Raji (cell line): ENCODE results near the gene RPLP2.

Experiments
- POLR2A ChIP-seq: IDR thresholded peaks from 2 replicates; pipeline ENCODE4 v1.6.1; 2011; ENCODE audit warnings: low read depth, low read length, control low read depth; ENCODE audit not compliant: insufficient read depth

The RPLP2 gene

DNA sequence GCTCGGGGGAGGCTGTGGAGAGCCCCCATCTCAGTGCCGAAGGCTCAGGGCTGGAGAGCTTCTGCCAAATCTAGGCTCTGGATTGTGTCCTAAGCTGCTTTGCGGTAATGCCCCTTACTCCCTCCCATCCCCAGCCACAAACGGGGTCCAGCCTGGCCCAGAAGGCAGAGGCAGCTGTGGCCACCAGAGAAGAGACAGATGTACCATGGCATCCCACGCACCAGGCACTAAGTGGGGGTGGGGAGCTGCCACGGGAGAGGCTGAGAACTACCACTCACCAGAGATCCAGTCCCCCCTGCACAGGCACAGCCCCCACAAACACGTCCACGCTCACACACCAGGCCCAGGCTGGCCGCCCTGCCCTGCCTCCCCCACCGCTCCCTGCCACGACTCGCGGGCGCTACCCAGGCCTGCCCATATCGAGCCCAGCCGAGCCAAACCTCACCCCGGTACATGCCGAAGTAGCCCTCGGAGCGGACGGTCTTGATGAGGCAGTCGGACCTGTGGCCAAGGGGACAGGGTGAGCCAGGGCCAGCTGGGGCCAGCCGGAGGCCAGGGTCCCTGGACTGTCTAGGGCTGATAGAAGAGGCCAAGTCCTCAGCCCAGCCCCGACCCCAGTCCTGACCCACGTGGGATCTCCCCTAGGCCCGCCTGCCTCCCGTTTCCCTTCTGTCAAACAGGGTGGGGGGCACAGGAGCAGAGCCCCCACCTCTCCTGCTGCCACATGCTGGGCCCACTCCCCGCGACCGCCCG, 15.6 kb upstream of the RPLP2 start:
- TF ChIP-seq POLR2A: no peak

DNA sequence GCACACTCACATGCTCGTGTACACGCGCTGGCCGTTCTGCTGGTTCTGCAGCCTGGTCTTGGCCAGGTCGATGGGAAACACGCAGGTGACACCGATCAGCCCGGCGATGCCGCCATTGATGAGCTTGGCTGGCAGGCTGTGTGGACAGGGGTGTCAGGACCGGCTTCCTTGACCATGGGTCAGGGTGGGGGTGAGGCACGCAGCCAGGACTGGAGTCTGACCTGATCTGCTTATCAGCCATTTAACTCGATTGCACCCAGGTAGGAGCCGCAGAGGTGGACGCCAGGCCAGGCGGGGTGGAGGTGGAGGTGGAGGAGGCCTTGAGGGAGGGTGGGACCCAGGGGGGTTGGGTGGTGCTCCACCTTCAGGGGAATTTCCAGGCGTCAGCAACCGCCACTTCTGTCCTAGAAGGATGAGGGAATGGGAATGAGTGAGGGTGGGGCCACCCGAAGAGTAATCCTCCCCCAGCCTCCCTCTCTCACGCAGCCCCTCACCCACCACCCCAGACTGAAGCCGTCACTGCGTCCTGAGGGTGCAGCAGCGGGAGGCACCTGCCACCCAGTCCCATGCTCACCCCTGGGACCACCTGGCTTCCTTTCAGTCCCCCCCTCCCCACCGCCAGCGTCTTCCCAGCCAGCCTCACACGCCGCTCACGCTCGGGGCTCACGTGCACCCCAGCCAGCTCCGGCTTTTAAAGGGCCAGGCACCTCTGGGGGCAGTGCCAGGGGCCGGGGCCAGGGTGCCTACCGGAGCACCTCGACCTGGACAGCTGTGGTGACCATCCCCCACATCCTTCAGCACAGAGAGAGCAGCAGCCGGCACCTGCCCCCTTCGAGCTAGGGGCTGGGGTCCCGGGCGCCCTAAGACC, 14.8 kb upstream of the RPLP2 start:
- no peak for TF ChIP-seq POLR2A

DNA sequence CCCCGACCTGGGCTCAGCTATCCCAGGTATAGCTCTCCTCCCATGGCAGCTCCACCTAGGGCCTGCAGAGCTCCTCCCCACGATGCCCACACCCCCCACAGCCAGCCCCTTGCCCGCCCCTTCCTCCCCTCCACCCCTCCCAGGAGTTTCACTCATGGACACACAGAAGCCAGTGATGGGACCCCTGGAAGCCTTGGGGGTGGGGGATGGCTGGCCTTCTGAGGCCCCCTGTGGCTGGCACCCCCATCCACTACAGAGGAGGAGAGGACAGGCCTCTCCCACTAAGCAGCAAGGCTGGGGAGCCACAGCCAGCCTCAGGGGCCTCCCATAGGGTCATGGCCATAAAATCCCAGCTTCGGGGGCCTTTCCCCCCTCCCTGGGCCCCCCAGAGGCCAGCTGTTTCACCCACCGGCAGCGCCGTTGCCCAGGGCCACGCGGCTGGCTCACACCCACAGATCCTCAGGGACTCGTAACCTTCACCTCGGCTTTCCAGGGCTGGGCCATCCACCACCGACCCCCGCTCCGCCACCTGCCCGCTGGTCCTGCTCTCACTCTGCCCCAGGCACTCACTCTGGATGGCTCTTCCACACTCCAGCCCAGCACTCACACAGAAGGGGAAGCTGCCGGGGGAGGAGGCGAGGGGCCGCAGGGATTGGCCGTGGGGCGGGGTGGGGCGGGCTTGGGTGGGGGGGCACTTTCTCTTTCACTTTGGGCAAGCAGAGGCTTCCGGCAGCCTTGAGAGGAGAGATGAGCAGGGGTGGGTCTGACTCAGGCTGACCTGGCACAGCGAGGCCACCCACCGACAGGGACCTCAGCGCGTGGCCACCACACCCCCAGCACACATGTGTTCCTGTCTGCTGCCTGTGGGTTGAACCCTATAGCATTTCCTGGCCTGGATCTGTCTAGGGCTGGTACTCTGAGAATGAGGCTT, 13.9 kb upstream of the RPLP2 start:
- TF ChIP-seq POLR2A: peak; percentile 73

DNA sequence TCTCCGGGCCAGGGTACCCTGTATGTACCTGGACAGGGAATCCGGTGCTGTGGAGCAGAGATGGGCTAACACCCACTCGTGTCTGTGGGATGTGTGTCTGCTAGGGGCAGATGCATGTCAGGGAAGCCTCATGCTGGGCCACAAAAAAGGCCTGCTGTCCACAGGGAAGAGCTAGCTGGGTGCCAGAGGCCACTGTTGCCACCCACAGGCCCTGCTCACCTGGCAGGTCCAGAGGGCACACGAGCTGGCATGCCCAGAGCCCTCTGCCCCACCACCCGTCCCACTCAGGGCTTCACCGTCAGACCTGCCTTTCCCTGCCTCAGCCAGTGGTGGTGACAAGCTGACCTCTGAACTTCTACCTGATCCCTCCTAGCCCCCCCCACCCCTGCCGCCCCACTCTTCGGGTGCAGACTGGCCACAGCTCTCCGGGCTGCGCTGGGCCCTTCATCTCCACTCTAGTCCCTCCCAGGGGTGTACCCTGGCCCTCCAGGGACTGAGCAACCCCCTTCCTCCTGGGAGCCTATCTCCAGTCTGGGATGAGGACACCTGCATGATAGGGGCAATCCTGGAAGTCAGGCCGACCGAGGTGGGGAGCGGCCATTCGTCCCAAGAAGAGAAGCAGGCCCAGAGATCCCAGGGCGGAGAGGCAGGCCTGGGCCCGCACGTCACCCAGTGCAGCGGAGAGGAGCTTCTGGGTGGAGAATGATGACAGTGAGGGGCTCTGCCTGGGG, 13.0 kb upstream of the RPLP2 start:
- no peak for TF ChIP-seq POLR2A

DNA sequence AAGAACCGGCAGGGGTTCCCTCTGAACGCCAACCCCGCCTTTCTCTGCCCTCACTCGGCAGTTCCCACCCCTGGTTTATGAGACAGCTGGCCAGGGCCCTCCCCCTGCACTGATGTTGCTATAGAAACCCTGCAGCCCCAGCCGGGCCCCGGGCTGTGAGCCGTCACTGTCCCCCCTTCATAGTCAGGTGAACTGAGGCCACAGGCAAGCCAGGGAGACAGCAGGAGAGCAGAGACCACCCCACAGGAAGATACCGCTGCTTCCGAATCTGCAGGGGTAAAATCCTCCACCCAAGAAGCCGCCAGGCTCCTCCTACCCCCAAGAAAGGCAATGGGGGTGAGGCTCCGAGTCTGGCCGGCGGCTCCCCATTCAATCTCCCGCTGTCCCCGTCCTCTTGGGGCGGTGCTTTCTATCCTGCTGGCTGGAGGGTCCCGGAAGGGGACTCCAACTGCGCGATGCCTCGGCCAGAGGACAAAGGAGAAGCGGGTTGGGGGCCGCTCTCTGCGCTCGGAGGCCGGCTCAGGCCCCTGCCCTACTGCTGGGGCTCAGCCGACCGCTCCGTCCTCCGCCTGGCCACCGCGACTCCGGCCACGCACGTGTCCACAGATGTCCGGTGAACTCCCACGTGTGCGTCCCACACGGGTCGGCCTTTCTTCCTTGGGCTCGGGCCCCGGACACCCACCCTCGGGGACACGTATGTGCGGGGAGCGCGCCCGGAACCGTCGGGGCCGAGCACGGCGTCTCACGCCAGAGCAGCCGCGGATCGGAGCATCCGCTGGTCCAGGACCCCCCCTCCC, 12.3 kb upstream of the RPLP2 start:
- TF ChIP-seq POLR2A: peak; percentile 75; the same call in 1 of the 2 replicates

DNA sequence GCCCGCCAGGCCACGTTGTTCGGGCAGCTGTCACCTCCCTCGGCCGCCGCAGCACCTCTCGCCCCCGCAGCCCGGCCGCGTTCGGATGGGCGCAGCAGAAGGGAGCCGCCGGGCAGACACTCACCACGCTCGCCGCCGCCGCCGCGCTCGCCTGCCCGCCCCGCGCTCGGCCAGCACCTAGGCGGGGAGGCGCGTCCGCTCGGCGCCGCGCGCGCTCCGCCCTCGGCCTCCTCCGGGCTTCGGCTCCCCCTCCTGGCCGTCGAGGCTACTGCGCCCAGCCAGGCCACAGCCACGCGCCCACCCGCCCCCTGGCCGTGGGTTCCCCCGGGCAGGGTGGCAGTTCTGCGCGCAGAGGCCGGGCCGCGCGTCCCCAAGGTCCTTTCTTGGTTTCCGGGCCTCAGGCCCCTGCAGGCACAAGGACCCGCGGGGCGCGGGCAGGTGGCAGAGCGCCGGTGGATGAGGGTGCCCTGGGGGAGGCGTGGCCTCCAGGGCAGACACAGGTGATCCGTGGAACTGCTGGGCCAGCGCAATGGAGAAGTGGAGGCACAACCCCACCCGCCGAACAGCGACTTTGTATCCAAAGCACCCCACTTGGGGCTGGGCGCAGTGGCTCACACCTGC, 11.6 kb upstream of the RPLP2 start, which contains the start of gene SLC25A22:
Gene SLC25A22 (minus strand): TSS at position 189 of the 621 bp plus-strand sequence. CDS start 3,275 bp downstream, outside the sequence.
- peak; percentile 60 for TF ChIP-seq POLR2A

DNA sequence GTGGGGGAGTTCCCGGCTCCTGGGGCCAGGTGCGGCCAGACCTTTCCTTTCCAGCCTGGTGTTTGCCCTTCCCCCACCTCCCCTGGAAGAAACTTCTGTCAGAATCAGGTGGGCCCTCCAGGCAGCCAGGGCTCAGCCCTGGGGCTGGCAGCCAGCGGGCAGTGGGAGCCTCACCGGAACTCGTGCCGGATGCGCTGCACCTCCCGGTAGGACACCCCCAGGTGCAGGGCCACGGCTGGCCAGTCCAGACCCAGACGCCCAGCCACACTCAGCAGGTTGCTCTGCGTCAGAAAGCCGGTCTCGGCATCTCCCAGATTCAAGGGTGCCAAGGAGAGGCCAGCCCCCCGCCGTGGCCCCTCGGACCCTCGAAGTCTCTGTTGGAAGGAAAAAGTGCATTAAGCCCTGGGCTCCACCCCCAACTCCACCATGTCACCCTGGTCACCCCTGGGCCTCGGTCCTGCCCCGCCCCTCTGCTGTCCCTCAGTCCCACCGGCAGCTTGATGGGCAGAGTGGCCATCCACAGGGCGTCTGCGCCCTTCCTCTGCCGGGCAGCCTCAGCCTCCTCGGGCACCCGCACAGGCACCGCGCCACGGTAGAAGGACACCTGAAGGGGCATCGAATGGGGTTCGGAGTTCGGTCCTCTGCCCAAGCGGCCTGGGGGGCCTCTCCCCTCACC, 10.0 kb upstream of the RPLP2 start:
- no peak for TF ChIP-seq POLR2A

DNA sequence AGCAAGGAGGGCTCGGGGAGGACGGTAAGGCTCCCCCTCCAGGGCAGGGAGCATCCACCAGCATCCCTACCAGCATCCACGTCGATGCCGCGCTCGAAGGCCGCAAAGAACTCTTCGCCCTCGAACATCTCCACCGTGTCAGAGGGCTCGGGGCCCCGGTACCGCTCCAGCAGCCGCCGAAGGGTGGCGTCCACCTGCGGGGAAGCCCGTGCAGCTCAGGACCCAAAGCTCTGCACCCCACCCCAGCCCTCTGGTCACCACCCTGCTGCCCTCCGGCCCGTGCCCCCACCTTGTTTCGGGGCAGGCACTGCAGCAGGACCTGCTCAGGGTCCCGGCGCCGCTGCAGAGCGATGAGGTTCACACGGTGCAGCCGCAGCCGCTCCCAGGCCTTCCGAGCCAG, 9.3 kb upstream of the RPLP2 start:
- TF ChIP-seq POLR2A: no peak

DNA sequence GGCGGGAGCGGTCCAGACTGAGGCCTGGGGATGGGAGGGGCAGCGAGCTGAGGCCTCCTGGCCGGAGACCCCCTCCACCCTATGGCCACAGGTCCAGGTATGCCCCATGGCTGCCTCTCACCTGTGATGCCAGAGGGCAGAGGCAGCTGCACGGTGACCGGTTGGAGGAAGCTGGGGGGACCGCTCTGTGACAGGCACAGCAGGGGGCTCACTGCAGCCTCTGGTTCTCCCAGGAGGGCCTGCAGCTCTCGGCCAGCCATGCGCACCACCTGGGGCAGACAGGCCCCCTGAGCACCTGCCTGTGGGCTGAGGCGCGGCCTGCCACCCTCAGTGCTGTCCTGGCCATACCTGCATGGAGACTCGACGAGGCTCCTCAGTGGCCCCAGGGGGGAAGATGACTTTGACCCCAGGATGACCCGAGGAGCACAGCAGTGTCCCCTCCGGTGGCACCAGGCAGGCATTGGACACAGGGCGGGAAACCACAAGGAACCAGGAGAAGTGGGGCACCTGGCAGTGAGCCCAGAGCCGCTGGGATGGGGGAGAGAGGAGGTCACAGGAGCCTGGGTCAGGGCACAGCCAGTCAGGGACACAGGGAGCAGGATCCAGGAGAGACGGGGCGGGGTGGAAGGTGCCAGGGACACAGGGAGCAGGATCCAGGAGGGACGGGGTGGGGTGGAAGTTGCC, 8.5 kb upstream of the RPLP2 start:
- TF ChIP-seq POLR2A: no peak

DNA sequence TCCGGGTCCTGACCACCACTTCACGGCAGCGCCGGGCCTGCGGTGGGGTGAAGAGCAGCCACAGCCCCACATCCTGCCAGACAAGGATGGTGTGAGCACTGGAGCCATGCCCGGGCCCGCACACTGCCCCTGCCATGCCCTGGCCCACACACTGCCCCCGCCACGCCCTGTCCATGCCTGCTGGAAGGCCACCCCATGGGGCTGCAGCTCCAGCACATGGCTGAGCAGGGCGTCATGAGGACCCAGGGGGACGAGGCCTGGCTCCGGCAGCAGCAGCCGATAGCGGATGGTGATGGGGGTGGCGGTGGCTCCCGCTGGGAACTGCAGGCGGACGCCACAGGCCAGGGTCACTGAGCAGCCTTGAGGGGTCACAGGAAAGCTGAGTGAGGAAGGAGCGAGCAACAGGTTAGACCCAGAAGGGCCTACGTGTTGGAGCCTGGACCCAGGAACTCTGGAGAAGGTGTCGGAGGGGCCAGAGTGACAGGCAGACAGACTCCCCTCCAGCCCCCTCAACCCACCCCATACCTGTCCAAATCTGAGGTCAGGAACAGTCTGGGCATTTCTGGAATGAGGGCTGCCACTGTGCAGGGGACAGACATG, 7.6 kb upstream of the RPLP2 start:
- no peak for TF ChIP-seq POLR2A

DNA sequence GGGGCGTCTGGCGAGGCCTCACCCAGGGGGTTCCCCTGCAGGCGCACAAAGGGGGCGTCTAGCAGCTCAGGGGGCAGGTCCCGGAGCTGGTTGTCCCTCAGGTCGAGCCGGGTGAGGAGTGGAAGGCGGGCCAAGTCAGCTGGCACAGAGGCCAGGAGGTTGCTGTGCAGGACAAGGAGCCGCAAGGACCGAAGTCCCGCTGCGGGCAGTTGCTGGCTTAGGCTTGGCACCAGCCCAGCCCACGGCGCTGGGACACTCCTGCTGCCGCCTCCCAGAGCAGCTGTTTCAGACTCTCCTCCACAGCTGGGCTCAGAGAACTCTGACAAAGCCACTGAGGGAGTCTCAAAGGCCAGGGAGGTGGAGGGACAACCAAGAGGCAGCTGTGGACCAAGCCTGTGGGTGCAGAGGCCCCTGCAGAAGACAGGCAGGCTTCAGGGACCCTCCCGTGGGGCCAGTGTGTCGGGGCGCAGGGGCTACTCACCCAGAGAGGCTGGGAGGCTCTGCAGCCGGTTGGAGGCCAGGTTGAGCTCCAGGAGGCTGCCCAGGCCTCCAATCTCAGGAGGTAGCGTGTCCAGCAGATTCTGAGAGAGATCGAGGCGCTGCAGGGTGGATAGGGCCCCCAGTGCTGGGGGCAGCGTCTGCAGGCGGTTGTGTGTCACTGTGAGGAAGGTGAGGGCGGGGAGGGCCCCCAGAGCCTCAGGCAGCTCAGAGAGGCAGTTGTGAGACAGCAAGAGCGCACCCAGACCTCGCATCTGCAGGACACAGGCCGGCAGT, 6.9 kb upstream of the RPLP2 start:
- TF ChIP-seq POLR2A: no peak
